Gastroesophageal sphincter (tissue), 3 donors: Measurements from ENCODE around the gene AP1S1.
"Not testable (repeated sequence)": the region's sequence is repeated elsewhere in the genome, so short reads cannot be mapped to it uniquely, and the experiment has no call there.

Experiments used
- EP300 ChIP-seq: sonication (generic); formaldehyde crosslinking; IDR thresholded peaks from one replicate; pipeline ENCODE4 v1.6.1; 2017; ENCODE audit warnings: antibody characterized with exemption, mild to moderate bottlenecking
- TF ChIP-seq, protein P1 (sequence below), 4 experiments: fragments of 200-600 bp in 2 of 4; fragments of 450-650 bp in 2 of 4; sonication (generic) in 1 of 4; IDR thresholded peaks; one replicate each; pipeline ENCODE4 v1.5.1; 2017 to 2019; ENCODE audit warnings: antibody characterized with exemption in 4 of 4, mild to moderate bottlenecking in 2 of 4, moderate library complexity in 2 of 4

DNA sequence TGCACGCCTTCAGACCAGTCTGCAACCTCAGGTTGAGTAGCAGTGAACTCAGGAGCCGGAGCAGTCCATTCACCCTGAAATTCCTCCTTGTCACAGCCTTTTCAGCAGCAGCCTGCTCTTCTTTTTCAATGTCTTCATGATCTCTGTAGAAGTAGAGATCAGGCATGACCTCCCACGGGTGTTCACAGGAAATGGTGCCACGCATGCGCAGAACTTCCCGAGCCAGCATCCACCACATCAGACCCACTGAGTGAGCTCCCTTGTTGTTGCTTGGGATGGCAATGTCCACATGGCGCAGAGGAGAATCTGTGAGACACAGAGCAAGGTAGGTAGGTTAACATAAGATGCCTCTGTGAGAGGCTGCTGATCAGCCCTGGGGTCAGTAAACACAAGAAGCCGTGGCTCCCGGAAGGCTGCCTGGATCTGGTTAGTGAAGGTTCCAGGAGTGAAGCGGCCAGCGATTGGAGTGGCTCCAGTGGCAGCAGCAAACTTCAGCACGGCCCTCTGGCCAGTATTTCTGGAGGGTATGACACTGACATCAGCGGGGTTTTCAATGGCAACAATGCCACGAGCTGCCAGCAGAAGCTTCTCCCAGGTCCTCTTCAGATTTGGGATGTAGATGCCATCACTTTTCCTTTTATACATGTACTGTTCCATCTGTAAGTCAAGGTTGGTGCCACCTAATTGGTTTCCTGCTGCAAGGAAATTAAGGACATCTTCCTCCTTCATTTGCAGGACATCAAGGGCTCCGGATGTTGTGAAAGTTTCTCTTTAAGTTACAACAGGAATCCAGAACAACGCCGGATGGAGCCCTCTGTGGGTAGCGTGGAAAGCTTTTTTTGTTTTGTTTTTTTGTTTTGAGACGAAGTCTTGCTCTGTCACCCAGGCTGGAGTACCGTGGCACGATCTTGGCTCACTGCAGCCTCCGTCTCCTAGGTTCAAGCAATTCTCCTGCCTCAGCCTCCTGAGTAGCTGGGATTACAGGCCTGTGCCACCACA lies 49.8 kb downstream of the AP1S1 start:
- TF ChIP-seq, protein P1, sequence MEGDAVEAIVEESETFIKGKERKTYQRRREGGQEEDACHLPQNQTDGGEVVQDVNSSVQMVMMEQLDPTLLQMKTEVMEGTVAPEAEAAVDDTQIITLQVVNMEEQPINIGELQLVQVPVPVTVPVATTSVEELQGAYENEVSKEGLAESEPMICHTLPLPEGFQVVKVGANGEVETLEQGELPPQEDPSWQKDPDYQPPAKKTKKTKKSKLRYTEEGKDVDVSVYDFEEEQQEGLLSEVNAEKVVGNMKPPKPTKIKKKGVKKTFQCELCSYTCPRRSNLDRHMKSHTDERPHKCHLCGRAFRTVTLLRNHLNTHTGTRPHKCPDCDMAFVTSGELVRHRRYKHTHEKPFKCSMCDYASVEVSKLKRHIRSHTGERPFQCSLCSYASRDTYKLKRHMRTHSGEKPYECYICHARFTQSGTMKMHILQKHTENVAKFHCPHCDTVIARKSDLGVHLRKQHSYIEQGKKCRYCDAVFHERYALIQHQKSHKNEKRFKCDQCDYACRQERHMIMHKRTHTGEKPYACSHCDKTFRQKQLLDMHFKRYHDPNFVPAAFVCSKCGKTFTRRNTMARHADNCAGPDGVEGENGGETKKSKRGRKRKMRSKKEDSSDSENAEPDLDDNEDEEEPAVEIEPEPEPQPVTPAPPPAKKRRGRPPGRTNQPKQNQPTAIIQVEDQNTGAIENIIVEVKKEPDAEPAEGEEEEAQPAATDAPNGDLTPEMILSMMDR (IDR thresholded peaks at IDR 0.05): not testable (repeated sequence)
- not testable (repeated sequence) for TF ChIP-seq EP300
